Epidermal melanocyte (primary cell): ENCODE data around the gene RIOX2.
A peak's percentile ranks its signal among the peaks of the same experiment; 100 is the strongest.

ENCODE experiments used
- DNase-seq: peaks from one replicate; pipeline ENCODE4 v3.0.0; 2011; ENCODE audit warnings: low spot score; ENCODE audit not compliant: insufficient read length

Gene RIOX2

GRCh38 chr3:97990624-97991292 lies 18.5 kb upstream of the RIOX2 start:
- DNase-seq = no peak

GRCh38 chr3:97988784-97989568 lies 16.7 kb upstream of the RIOX2 start:
- DNase-seq = no peak

GRCh38 chr3:97987306-97987705 lies 15.1 kb upstream of the RIOX2 start:
- no peak for DNase-seq

GRCh38 chr3:97983933-97984491 lies 11.8 kb upstream of the RIOX2 start:
- DNase-seq = peak; percentile 44

- DNase-seq = no peak
Measured at GRCh38 chr3:97981886-97982285, 9.7 kb upstream of the RIOX2 start.

GRCh38 chr3:97979610-97980009 lies 7.4 kb upstream of the RIOX2 start:
- DNase-seq = no peak

- DNase-seq = no peak
Measured at GRCh38 chr3:97975466-97975865, 3.2 kb upstream of the RIOX2 start.

- no peak for DNase-seq
Measured at GRCh38 chr3:97974996-97975395, 2.8 kb upstream of the RIOX2 start.

GRCh38 chr3:97972976-97973375 lies 745 bp upstream of the RIOX2 start:
- no peak for DNase-seq

- DNase-seq = no peak
Measured at GRCh38 chr3:97970956-97971620, 1.1 kb downstream of the RIOX2 start.

- no peak for DNase-seq
Measured at GRCh38 chr3:97970156-97970555, 2.1 kb downstream of the RIOX2 start.

GRCh38 chr3:97969541-97969940 lies 2.7 kb downstream of the RIOX2 start:
- no peak for DNase-seq

- no peak for DNase-seq
Measured at GRCh38 chr3:97968376-97968775, 3.9 kb downstream of the RIOX2 start.

- DNase-seq = no peak
Measured at GRCh38 chr3:97967966-97968365, 4.3 kb downstream of the RIOX2 start.

GRCh38 chr3:97960993-97961766 lies 11.1 kb downstream of the RIOX2 start:
- no peak for DNase-seq

GRCh38 chr3:97960551-97960950 lies 11.7 kb downstream of the RIOX2 start:
- no peak for DNase-seq

- no peak for DNase-seq
Measured at GRCh38 chr3:97959872-97960271, 12.4 kb downstream of the RIOX2 start.

GRCh38 chr3:97958796-97959195 lies 13.4 kb downstream of the RIOX2 start:
- DNase-seq = no peak

GRCh38 chr3:97958396-97958795 lies 13.8 kb downstream of the RIOX2 start:
- no peak for DNase-seq

GRCh38 chr3:97957617-97958311 lies 14.5 kb downstream of the RIOX2 start:
- DNase-seq = no peak

- no peak for DNase-seq
Measured at GRCh38 chr3:97956051-97956450, 16.2 kb downstream of the RIOX2 start.
